GM18519 (cell line): ENCODE data around the gene GALNT18.
A peak's percentile ranks its signal among the peaks of the same experiment; 100 is the strongest.

Source experiments
- ATAC-seq: cut with Tn5 transposase; IDR thresholded peaks from one replicate; pipeline ENCODE4 v1.9.1; 2021; ENCODE audit warnings: mild to moderate bottlenecking, moderate library complexity; ENCODE audit not compliant: unreplicated experiment, low FRiP score

GALNT18 gene

GRCh38 chr11:11262171-11262920 lies 359.5 kb downstream of the GALNT18 start:
- ATAC-seq = no peak

GRCh38 chr11:11261629-11262028 lies 360.2 kb downstream of the GALNT18 start:
- ATAC-seq = no peak

GRCh38 chr11:11260903-11261302 lies 360.9 kb downstream of the GALNT18 start:
- ATAC-seq = no peak

- no peak for ATAC-seq
Observed at GRCh38 chr11:11253995-11254394, 367.8 kb downstream of the GALNT18 start.

- no peak for ATAC-seq
Observed at GRCh38 chr11:11253497-11253896, 368.3 kb downstream of the GALNT18 start.

GRCh38 chr11:11252403-11252802 lies 369.4 kb downstream of the GALNT18 start:
- ATAC-seq = no peak

- no peak for ATAC-seq
Observed at GRCh38 chr11:11251394-11251970, 370.3 kb downstream of the GALNT18 start.

GRCh38 chr11:11250470-11250869 lies 371.3 kb downstream of the GALNT18 start:
- no peak for ATAC-seq

GRCh38 chr11:11247576-11247975 lies 374.2 kb downstream of the GALNT18 start:
- no peak for ATAC-seq

- ATAC-seq = no peak
Observed at GRCh38 chr11:11247086-11247485, 374.7 kb downstream of the GALNT18 start.

GRCh38 chr11:11246166-11246565 lies 375.6 kb downstream of the GALNT18 start:
- no peak for ATAC-seq

GRCh38 chr11:11245453-11245852 lies 376.4 kb downstream of the GALNT18 start:
- no peak for ATAC-seq

- ATAC-seq = peak; percentile 21
Observed at GRCh38 chr11:11244470-11245080, 377.2 kb downstream of the GALNT18 start.

GRCh38 chr11:11243590-11244469 lies 378.0 kb downstream of the GALNT18 start:
- peak; percentile 72 for ATAC-seq

- no peak for ATAC-seq
Observed at GRCh38 chr11:11243209-11243589, 378.6 kb downstream of the GALNT18 start.

GRCh38 chr11:11241284-11241683 lies 380.5 kb downstream of the GALNT18 start:
- no peak for ATAC-seq

GRCh38 chr11:11239959-11240358 lies 381.8 kb downstream of the GALNT18 start:
- ATAC-seq = no peak

- ATAC-seq = no peak
Observed at GRCh38 chr11:11237070-11237832, 384.6 kb downstream of the GALNT18 start.

- ATAC-seq = no peak
Observed at GRCh38 chr11:11236498-11237059, 385.2 kb downstream of the GALNT18 start.

- ATAC-seq = no peak
Observed at GRCh38 chr11:11231763-11232162, 390.0 kb downstream of the GALNT18 start.
